ENCODE data around the gene TTC16.

Gene TTC16

GRCh38 chr9:127720865-127721227 is 5.0 kb downstream of the TTC16 start:
- no peak for DNase-seq (ENCODE audit: low read depth in 2 of 2)

GRCh38 chr9:127721391-127721821 is 5.5 kb downstream of the TTC16 start:
- no peak for DNase-seq (ENCODE audit: low read depth in 2 of 2)

- no peak for DNase-seq (ENCODE audit: low read depth in 2 of 2)
Observed at GRCh38 chr9:127722055-127722745, 6.3 kb downstream of the TTC16 start.

GRCh38 chr9:127723013-127723412 is 7.1 kb downstream of the TTC16 start:
- no peak for DNase-seq (ENCODE audit: low read depth in 2 of 2)

GRCh38 chr9:127723444-127723843 is 7.6 kb downstream of the TTC16 start:
- no peak for DNase-seq (ENCODE audit: low read depth in 2 of 2)

GRCh38 chr9:127724012-127724411 is 8.1 kb downstream of the TTC16 start:
- no peak for DNase-seq (ENCODE audit: low read depth in 2 of 2)

- no peak for DNase-seq (ENCODE audit: low read depth in 2 of 2)
Observed at GRCh38 chr9:127726871-127727270, 11.0 kb downstream of the TTC16 start.

- DNase-seq (ENCODE audit: low read depth in 2 of 2), result no peak
Observed at GRCh38 chr9:127728808-127729207, 12.9 kb downstream of the TTC16 start.

GRCh38 chr9:127729522-127730256 is 13.8 kb downstream of the TTC16 start:
- DNase-seq (ENCODE audit: low read depth in 2 of 2), result no peak

- no peak for DNase-seq (ENCODE audit: low read depth in 2 of 2)
Observed at GRCh38 chr9:127730262-127730661, 14.4 kb downstream of the TTC16 start.

- no peak for DNase-seq (ENCODE audit: low read depth in 2 of 2)
Observed at GRCh38 chr9:127730799-127731410, 15.0 kb downstream of the TTC16 start.

GRCh38 chr9:127731938-127732337 is 16.1 kb downstream of the TTC16 start:
- DNase-seq (ENCODE audit: low read depth in 2 of 2), result no peak

GRCh38 chr9:127732444-127732843 is 16.6 kb downstream of the TTC16 start:
- DNase-seq (ENCODE audit: low read depth in 2 of 2), result no peak

GRCh38 chr9:127733614-127734013 is 17.7 kb downstream of the TTC16 start:
- DNase-seq (ENCODE audit: low read depth in 2 of 2), result no peak

GRCh38 chr9:127734247-127734746 is 18.4 kb downstream of the TTC16 start:
- no peak for DNase-seq (ENCODE audit: low read depth in 2 of 2)

- DNase-seq (ENCODE audit: low read depth in 2 of 2), result peak; percentile 96
Observed at GRCh38 chr9:127734747-127735529, 19.1 kb downstream of the TTC16 start, which contains the start of gene TOR2A. TOR2A (minus strand) TSS chr9:127735294; CDS start chr9:127735270, 24 bp downstream.

GRCh38 chr9:127735530-127736185 is 19.8 kb downstream of the TTC16 start:
- no peak for DNase-seq (ENCODE audit: low read depth in 2 of 2)

GRCh38 chr9:127738666-127739065 is 22.8 kb downstream of the TTC16 start:
- DNase-seq (ENCODE audit: low read depth in 2 of 2), result no peak

- no peak for DNase-seq (ENCODE audit: low read depth in 2 of 2)
Observed at GRCh38 chr9:127739614-127740330, 23.9 kb downstream of the TTC16 start.

GRCh38 chr9:127741831-127742434 is 26.1 kb downstream of the TTC16 start:
- no peak for DNase-seq (ENCODE audit: low read depth in 2 of 2)
